GM19025 (cell line): ENCODE results near the gene MAPKAP1.
"Not testable (repeated sequence)": the region's sequence is repeated elsewhere in the genome, so short reads cannot be mapped to it uniquely, and the experiment has no call there.

Source experiments
- ATAC-seq: cut with Tn5 transposase; IDR thresholded peaks from one replicate; pipeline ENCODE4 v1.9.1; 2021; ENCODE audit warnings: mild to moderate bottlenecking, low read depth, moderate library complexity; ENCODE audit not compliant: unreplicated experiment

The MAPKAP1 gene

GRCh38 chr9:125404733-125405132 is 302.3 kb downstream of the MAPKAP1 start:
- ATAC-seq = no peak

- no peak for ATAC-seq
Measured at GRCh38 chr9:125400725-125401716, 306.0 kb downstream of the MAPKAP1 start.

- ATAC-seq = not testable (repeated sequence)
Measured at GRCh38 chr9:125400232-125400631, 306.8 kb downstream of the MAPKAP1 start.

DNA sequence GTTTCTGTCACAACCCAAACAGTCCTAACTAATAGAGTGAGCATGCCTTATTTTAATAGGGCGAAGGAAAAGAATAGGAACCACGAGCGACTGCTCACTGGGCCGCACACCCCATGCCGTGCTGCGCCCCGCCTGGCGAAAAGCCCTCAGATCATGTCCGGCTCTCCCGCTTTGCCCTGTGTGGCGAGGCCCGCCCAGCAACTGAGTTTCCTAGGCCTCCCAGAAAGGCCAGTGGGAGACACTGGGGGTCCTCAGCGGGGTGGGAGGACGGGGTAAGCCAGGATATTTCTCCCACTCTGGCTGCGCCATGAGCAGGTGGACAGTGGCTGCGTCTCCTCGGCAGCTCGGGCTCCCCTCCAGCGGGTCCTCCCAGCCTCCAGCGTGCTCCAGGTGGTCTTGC is 307.3 kb downstream of the MAPKAP1 start:
- no peak for ATAC-seq

- ATAC-seq = no peak
Measured at GRCh38 chr9:125399165-125399564, 307.8 kb downstream of the MAPKAP1 start.

GRCh38 chr9:125398243-125398642 is 308.8 kb downstream of the MAPKAP1 start:
- ATAC-seq = no peak

GRCh38 chr9:125397736-125398135 is 309.3 kb downstream of the MAPKAP1 start:
- no peak for ATAC-seq

DNA sequence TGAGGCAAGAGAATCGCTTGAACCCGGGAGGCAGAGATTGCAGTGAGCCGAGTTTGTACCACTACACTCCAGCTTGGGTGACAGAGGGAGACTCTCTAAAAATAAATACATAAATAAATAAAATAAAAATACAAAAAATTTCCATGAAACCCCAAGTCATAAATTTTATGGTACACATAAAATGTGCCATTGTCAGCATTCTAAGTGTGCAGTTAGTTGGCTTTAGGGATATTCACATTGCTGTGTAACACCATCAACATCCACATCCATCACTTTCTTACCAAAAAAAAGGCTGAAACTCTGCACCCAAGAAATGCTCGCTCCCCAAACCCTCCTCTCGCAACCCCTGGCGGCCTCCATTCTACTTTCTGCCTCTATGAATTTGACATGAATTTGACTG is 310.2 kb downstream of the MAPKAP1 start:
- no peak for ATAC-seq

DNA sequence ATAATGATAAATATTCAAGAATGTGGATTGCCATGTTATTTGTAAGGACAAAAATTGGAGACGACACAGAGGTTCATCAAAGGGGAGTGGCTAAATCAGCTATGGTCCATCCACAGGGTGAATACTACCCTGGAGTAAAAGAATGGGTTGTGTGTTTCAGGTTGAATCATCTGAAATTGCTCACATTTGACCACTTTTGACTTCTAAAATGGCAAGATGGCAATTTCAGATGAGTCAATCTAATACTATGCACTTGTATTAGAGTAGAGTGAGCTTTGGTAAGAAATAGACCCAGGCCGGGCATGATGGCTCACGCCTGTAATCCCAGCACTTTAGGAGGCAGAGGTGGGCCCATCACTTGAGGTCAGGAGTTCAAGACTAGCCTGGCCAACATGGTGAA is 313.6 kb downstream of the MAPKAP1 start:
- no peak for ATAC-seq

DNA sequence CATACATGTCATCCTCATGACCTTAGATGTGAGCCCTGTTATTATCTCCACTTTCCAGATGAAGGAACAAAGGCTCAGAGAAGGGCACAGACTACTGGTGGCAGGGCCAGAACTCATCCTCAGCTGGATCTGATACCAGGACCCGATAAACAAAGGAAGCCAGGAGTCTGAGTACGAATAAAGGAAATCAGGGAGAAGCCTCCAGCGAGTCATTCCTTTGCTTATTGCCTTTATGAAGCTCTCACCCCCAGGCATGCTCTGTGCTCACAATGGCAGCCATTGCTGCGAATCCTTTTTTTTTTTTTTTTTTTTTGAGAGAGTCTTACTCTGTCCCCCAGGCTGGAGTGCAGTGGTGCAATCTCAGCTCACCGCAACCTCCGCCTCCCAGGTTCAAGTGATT is 315.3 kb downstream of the MAPKAP1 start:
- no peak for ATAC-seq

DNA sequence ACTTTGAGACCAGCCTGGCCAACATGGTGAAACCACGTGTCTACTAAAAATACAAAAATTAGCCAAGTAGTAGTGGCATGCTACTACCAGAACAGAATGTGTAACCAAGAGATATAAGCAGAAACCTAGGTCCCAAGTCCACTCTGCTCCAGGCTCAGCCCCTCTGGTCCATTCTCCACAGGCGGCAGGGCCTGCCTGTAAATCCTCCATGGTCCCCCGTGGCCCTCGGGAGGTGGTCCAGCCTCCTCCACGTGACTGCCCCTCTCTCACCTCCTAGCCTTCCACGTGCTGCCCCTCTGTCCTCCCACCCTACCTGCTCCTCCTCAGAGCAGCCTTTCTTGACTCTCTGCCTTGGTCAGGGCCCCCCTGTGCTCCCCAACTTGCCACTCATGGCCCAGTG is 318.0 kb downstream of the MAPKAP1 start:
- ATAC-seq = no peak

DNA sequence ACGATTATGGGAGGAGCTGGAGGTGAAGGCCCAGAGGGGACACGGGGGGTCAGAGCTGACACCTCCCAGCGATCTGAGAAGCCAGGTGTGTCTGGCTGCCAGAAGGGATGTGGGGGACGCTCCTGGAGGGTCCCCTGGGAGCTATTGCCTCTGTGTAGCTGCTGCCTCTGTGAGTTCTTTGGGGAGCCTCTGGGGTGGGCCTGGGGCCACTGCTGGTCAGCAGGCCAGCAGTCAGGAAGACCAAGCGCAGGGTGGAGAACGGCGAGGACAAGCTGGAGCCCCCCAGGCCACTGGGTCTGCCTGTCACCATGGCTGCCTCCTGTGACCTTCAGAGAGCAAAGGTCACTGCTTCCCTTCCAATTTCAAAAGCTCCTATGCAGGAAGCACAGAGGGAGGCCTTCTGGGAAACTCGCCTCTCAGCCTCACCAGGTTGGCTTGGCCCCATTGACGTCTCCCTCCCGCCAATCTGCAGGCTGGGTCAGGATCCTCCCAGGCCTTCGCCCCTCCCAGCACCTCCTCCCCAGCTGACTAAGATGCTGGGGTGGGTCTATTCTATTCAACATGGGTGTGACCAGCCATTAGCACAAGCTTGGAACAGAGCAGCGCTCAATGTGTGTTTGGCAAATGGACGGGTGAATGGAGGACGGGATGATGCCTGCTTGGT is 319.0 kb downstream of the MAPKAP1 start:
- ATAC-seq = no peak
